ENCODE data around the gene KIF7.
A peak's percentile ranks its signal among the peaks of the same experiment; 100 is the strongest.

Gene KIF7

GRCh38 chr15:89648106-89649012 lies 6.9 kb downstream of the KIF7 start:
- no peak for DNase-seq (ENCODE audit: low read depth in 2 of 2)

- peak; percentile 59 to 67 for DNase-seq (ENCODE audit: low read depth in 2 of 2)
Observed at GRCh38 chr15:89647191-89647851, 7.9 kb downstream of the KIF7 start.

- DNase-seq (ENCODE audit: low read depth in 2 of 2): no peak
Observed at GRCh38 chr15:89646416-89647141, 8.7 kb downstream of the KIF7 start.

GRCh38 chr15:89645680-89646079 lies 9.6 kb downstream of the KIF7 start:
- no peak for DNase-seq (ENCODE audit: low read depth in 2 of 2)

- DNase-seq (ENCODE audit: low read depth in 2 of 2): no peak
Observed at GRCh38 chr15:89642106-89642505, 13.2 kb downstream of the KIF7 start.

- no peak for DNase-seq (ENCODE audit: low read depth in 2 of 2)
Observed at GRCh38 chr15:89641053-89641452, 14.2 kb downstream of the KIF7 start.

- no peak for DNase-seq (ENCODE audit: low read depth in 2 of 2)
Observed at GRCh38 chr15:89640245-89640644, 15.0 kb downstream of the KIF7 start.

- DNase-seq (ENCODE audit: low read depth in 2 of 2): no peak
Observed at GRCh38 chr15:89633585-89633984, 21.7 kb downstream of the KIF7 start.

GRCh38 chr15:89632563-89633430 lies 22.5 kb downstream of the KIF7 start:
- DNase-seq (ENCODE audit: low read depth in 2 of 2): no peak

- no peak for DNase-seq (ENCODE audit: low read depth in 2 of 2)
Observed at GRCh38 chr15:89631902-89632264, 23.4 kb downstream of the KIF7 start.

- no peak for DNase-seq (ENCODE audit: low read depth in 2 of 2)
Observed at GRCh38 chr15:89630974-89631901, 24.0 kb downstream of the KIF7 start.

- DNase-seq (ENCODE audit: low read depth in 2 of 2): no peak
Observed at GRCh38 chr15:89630260-89630659, 25.0 kb downstream of the KIF7 start.

- DNase-seq (ENCODE audit: low read depth in 2 of 2): no peak
Observed at GRCh38 chr15:89629829-89630228, 25.4 kb downstream of the KIF7 start.

- DNase-seq (ENCODE audit: low read depth in 2 of 2): no peak
Observed at GRCh38 chr15:89628806-89629715, 26.2 kb downstream of the KIF7 start.

- DNase-seq (ENCODE audit: low read depth in 2 of 2): no peak
Observed at GRCh38 chr15:89628301-89628700, 27.0 kb downstream of the KIF7 start.

- DNase-seq (ENCODE audit: low read depth in 2 of 2): no peak
Observed at GRCh38 chr15:89627256-89627970, 27.9 kb downstream of the KIF7 start.

GRCh38 chr15:89625716-89626115 lies 29.6 kb downstream of the KIF7 start:
- no peak for DNase-seq (ENCODE audit: low read depth in 2 of 2)

- DNase-seq (ENCODE audit: low read depth in 2 of 2): no peak
Observed at GRCh38 chr15:89623165-89623564, 32.1 kb downstream of the KIF7 start.

- no peak for DNase-seq (ENCODE audit: low read depth in 2 of 2)
Observed at GRCh38 chr15:89621547-89621946, 33.7 kb downstream of the KIF7 start.

Measured in stimulated activated CD8-positive, alpha-beta memory T cell treated with anti-CD3 and anti-CD28 coated beads, Interleukin-2, amount 100 ng/mL, for 48 hours (primary cell).